Measurements from ENCODE around the gene ASIC5.

ASIC5 gene

DNA sequence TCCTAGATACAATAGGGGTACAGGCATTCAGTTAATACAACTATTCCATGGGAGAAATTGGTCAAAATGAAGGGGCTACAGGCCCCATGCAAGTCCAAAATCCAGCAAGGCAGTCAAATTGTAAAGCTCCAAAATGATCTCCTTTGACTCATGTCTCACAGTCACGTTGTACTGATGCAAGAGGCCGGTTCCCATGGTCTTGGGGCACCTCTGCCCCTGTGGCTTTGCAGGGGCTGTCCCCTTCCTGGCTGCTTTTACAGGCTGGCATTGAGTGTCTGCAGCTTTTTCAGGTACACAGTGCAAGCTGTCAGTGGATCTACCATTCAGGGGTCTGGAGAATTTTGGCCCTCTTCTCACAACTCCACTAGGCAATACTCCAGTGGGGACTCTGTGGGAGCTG, 12.5 kb upstream of the ASIC5 start:
- DNase-seq, result no peak

GRCh38 chr4:155877971-155878370, 11.9 kb upstream of the ASIC5 start:
- no peak for DNase-seq

- DNase-seq, result no peak
Measured at GRCh38 chr4:155875878-155876277, 9.8 kb upstream of the ASIC5 start.

- DNase-seq, result no peak
Measured at GRCh38 chr4:155855897-155856296, 10.2 kb downstream of the ASIC5 start.

- no peak for DNase-seq
Measured at GRCh38 chr4:155854582-155855226, 11.4 kb downstream of the ASIC5 start.

GRCh38 chr4:155853189-155853588, 12.9 kb downstream of the ASIC5 start:
- DNase-seq, result no peak

- DNase-seq, result no peak
Measured at GRCh38 chr4:155849042-155849441, 17.0 kb downstream of the ASIC5 start.

DNA sequence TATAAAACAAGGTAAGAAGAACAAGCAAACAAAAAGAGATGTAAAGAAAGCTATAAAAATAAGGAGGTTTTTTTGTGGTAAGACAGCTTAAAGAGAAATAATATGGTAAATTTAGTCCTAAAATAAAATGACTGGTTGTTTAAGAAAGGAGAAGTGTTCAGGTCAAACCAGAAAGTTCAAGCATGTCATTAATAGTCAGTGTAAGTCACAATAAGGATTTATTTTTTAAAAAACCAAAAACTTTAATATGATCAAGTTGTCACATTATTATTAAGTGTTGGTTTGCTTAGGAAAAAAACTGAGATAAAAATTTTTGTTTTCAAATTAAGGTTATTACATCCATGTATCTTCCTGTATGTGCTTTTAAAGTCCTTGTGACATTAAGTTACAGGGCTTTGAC, 19.1 kb downstream of the ASIC5 start:
- DNase-seq, result no peak

GRCh38 chr4:155842080-155842479, 24.0 kb downstream of the ASIC5 start:
- DNase-seq, result no peak

GRCh38 chr4:155837203-155837796, 28.8 kb downstream of the ASIC5 start:
- DNase-seq, result no peak

DNA sequence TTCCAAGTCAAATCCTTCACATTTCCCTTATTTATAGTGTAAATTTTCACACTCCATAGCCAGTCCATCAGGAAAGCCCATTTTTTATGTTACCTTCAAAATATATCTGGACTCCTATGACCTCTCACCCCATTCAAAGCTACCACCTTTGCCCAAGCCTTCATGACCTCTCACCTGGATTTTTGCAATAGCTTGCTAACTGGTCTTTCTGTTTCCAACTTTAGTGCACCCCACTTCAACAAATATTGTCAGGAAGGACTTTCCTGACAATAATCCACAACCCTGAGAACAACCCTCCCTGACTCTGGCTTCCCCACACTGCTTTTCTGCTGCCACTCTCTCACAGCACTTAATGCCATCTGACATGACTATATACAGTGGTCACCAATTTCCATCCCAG, 33.4 kb downstream of the ASIC5 start:
- DNase-seq, result no peak

- DNase-seq, result no peak
Measured at GRCh38 chr4:155828628-155829027, 37.4 kb downstream of the ASIC5 start.

- DNase-seq, result no peak
Measured at GRCh38 chr4:155822572-155822971, 43.5 kb downstream of the ASIC5 start.

DNA sequence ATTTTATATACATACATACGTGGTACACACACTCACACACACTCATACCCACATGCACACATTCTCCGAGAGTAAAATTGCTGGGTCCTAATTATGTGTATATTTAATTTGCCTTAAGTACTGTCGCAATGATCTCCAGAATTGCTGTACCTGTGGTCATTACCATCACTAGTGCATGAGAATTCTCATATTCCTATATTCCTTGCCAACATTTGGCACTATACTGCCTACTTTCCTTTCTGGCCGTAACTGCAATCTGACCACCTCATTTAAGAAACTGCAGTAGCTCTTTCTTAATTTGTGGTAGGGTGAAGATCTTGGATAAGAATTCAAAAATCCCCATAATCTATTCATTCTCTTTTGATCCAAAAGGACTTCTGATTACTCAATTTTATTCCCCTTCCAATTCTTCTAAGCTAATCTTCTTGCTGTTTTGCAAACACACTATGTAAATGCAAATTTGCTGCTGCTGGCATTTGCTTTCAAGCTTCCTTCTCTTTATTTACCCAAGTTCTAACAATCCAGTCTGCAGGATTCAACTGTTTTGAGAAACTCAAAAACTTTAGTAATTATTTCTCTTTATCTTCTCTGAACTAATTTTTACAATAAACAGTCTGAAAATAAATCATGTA, 45.1 kb downstream of the ASIC5 start:
- no peak for DNase-seq

- no peak for DNase-seq
Measured at GRCh38 chr4:155819066-155819465, 47.0 kb downstream of the ASIC5 start.

GRCh38 chr4:155818639-155819038, 47.4 kb downstream of the ASIC5 start:
- DNase-seq, result no peak

- DNase-seq, result no peak
Measured at GRCh38 chr4:155811083-155811482, 55.0 kb downstream of the ASIC5 start.

DNA sequence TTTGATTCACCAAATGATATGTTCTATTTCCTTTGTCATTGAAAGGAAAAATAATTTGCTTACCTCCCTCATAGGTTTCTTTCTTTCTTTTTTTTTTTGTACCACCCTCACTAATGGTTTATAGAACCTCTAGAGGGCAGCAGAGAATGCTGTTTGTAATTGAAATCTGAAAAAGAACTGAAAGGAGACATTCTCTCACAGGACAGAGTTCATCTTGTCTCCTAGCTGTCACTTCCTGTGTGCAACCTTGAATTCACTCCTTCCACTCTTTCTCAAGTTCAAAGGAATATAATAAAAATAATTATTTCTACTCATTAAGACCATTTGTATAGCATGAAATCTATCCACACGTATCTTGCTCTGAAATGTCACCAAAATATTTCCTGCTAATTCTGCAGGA, 56.2 kb downstream of the ASIC5 start:
- peak; percentile 17 to 88 (median 43) for DNase-seq

GRCh38 chr4:155807021-155807420, 59.1 kb downstream of the ASIC5 start:
- no peak for DNase-seq

DNA sequence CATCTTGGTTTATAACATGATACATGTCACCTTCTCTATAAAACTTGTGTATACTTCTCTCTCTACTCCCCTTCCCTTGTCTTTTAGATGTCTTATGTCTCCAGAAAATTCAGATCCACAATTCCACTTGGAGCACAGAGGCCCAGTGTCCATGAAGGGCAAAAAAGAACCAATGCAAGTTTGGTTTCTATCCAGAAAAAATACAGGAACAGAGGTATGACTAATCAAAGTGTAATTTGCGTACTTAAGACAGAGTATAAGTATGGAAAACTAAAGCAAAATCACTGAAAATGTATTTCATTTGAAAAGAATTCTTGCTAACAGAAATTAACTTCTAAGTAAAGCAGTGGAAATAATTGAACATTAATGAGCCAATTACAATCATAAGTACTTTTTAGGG, 61.1 kb downstream of the ASIC5 start:
- DNase-seq, result no peak

GRCh38 chr4:155802190-155802959, 63.7 kb downstream of the ASIC5 start:
- no peak for DNase-seq

DNA sequence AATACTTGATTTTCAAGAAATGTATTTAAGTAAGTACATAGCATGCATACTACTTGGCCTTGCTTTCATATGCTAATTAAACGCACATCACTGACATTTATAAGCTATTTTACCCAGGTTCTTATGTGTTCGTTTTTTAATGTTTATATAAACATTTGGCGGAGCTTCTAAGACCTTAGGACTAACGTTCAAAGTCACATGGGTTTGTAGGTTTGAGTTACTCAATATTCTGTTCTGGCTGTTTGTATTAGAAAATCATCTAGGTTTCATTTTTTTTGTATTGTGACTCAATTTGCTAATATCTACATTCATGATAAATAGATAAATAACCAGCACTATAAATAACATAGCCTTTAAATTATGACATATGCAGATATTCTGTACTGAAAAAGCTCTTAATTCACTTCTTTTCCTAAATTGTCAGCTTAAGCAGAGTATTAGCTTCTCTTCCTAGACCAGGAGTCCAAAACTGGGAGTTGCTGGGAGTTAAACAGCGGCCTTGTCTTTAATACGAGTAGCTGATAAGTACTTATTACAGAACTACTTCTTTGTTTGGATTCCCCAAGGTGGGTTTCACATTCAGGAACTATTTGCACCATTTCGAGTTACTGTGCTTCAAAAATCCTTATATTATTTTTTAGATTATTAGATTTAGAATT, 65.3 kb downstream of the ASIC5 start:
- DNase-seq, result no peak

DNA sequence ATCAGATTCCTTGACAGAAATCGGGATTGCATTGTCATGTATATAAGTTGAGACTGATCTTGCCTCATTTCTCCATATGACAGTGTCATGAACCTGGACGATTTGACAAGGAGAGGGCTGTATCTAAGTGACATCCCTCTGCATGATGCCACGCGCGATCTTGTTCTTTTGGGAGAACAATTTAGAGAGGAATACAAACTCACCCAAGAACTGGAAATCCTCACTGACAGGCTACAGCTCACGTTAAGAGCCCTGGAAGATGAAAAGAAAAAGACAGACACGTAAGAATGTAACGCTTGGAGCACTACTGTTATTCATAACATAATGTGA, 66.3 kb downstream of the ASIC5 start:
- DNase-seq, result no peak
